Progenitor cell of endocrine pancreas (in vitro differentiated cells): ENCODE results near the gene TOP3A. TPM values are rescaled to one million over a fixed set of nuclear protein-coding genes. Genes with fewer than 3 reads are reported as not detected.

Experiments used
- DNase-seq: peaks from one replicate; pipeline ENCODE4 v3.0.0; 2021; ENCODE audit warnings: low spot score; ENCODE audit not compliant: unreplicated experiment
- H3K27ac Mint-ChIP-seq: 2 replicates; pipeline ENCODE4 v1.8.0; 2021; ENCODE audit warnings: mild to moderate bottlenecking, moderate library complexity, mixed read lengths
- H3K27me3 Mint-ChIP-seq: 2 replicates; pipeline ENCODE4 v1.8.0; 2021; ENCODE audit warnings: mixed read lengths
- H3K36me3 Mint-ChIP-seq: 2 replicates; pipeline ENCODE4 v1.8.0; 2022; ENCODE audit warnings: mixed read lengths; ENCODE audit not compliant: insufficient read depth
- H3K4me1 Mint-ChIP-seq: 2 replicates; pipeline ENCODE4 v1.8.0; 2021; ENCODE audit warnings: low read depth, mixed read lengths
- H3K4me3 Mint-ChIP-seq: 2 replicates; pipeline ENCODE4 v1.8.0; 2021; ENCODE audit warnings: low read depth, mild to moderate bottlenecking, moderate library complexity, mixed read lengths
- H3K9me3 Mint-ChIP-seq: 2 replicates; pipeline ENCODE4 v1.8.0; 2021; ENCODE audit warnings: low read depth, mixed read lengths
- microRNA-seq: library from miRNA; unstranded; fragments of <30 nt; microRNA quantifications from one replicate; pipeline ENCODE4 v1.1.0, GENCODE V29; 2020; ENCODE audit warnings: borderline number of aligned reads; ENCODE audit not compliant: unreplicated experiment
- total RNA-seq: library from RNA; stranded (reverse); gene quantifications from 2 replicates; pipeline ENCODE4 v1.2.1, GENCODE V29; 2021
- TF ChIP-seq, protein P1 (sequence below): fragments of 200-600 bp; sonication (generic); IDR thresholded peaks from one replicate; pipeline ENCODE4 v1.5.0; 2021; ENCODE audit warnings: antibody characterized with exemption, mild to moderate bottlenecking; ENCODE audit not compliant: unreplicated experiment

TOP3A gene
- total RNA-seq, 1 donor from 2014 or later = 60.4 TPM

DNA sequence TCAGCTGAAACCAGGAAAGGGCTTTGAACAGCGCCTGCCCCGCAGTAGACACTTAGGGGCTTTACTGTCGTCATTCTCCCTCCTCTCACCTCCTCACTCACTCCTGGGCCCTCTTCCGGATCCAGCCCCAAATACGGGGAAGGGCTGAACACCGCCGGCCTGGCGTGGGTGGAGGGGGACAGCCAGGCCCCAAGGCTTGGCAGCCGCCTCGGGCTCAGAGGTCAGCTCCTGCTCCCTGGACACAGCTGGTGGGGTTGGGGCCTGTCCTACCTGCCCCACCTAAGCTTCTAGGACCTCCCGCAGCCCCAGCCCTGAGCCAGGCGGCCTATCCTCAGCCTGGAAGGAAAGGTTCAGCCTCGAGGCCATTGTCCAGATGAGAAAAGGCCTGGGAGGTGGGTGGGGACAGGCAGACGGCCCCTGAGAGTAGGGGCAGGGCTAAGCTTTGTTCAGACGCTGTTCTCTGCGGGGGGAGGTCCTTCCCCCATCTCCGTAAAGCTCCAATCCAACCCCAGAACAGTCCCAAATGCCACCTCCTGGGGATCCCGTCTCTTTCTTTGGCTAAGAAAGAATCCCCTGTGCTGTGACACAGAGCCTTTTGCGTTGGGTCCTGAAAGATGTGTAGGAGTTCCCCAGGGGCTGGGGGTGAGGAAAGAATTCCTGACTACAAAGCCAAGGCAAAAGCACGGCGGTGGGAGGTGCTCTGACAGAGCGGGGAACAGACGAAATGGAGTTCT, 90.2 kb downstream of the TOP3A start:
- Mint-ChIP-seq H3K27me3 (no peaks in the 10 kb centered on the region), H3K4me1 (peaks cover 28% of the 10 kb centered on the region), H3K9me3 (no peaks in the 10 kb centered on the region), H3K36me3 (no peaks in the 10 kb centered on the region), H3K4me3 (peak overlapping the region; percentile 76), H3K27ac (peak overlapping the region; percentile 95)
- no peak for DNase-seq
- TF ChIP-seq, protein P1, sequence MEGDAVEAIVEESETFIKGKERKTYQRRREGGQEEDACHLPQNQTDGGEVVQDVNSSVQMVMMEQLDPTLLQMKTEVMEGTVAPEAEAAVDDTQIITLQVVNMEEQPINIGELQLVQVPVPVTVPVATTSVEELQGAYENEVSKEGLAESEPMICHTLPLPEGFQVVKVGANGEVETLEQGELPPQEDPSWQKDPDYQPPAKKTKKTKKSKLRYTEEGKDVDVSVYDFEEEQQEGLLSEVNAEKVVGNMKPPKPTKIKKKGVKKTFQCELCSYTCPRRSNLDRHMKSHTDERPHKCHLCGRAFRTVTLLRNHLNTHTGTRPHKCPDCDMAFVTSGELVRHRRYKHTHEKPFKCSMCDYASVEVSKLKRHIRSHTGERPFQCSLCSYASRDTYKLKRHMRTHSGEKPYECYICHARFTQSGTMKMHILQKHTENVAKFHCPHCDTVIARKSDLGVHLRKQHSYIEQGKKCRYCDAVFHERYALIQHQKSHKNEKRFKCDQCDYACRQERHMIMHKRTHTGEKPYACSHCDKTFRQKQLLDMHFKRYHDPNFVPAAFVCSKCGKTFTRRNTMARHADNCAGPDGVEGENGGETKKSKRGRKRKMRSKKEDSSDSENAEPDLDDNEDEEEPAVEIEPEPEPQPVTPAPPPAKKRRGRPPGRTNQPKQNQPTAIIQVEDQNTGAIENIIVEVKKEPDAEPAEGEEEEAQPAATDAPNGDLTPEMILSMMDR = no peak

DNA sequence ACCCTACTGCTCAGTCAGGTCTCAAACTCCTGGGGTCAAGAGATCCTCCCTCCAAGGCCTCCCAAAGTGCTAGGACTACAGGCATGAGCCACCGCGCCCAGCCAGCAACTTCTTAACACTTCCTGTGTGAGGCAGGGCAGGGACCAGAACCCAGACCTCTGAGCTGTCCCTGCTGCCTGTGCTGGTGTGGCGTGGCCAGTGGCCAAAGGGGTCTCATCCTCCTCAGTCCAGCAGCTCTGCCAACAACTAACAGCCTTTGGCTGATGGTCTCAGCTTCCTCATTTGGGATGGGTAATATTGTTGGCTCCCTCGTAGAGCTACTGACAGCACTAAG, 90.8 kb downstream of the TOP3A start:
- Mint-ChIP-seq H3K27me3 (no peaks in the 10 kb centered on the region), H3K4me3 (no peak overlapping the region), H3K27ac (peak overlapping the region; percentile 95), H3K4me1 (peaks cover 28% of the 10 kb centered on the region), H3K36me3 (no peaks in the 10 kb centered on the region), H3K9me3 (no peaks in the 10 kb centered on the region)
- TF ChIP-seq, protein P1 = no peak
- no peak for DNase-seq

Small RNA genes lying within 50 kb of the gene (microRNA-seq; reads per million reads assigned to microRNA genes)
- not detected for gene MIR6778

Other genes starting within 250 kb of the TOP3A start
- 42.9 and 49.3 TPM in 2 replicates for gene DRG2, start 227.0 kb downstream of the TOP3A start, total RNA-seq
- gene MYO15A, start 206.2 kb downstream of the TOP3A start, total RNA-seq = 3.3 and 3.9 TPM in 2 replicates
- gene ALKBH5, start 131.2 kb downstream of the TOP3A start, total RNA-seq = 78.1 and 78.4 TPM in 2 replicates
- 75.8 and 76.7 TPM in 2 replicates for gene LLGL1, start 89.4 kb downstream of the TOP3A start, total RNA-seq
- gene FLII, start 56.3 kb downstream of the TOP3A start, total RNA-seq = 256 and 260 TPM in 2 replicates
- gene MIEF2, start 54.3 kb downstream of the TOP3A start, total RNA-seq = 18.4 and 22.2 TPM in 2 replicates
- gene SMCR8, start 299 bp upstream of the TOP3A start, total RNA-seq = 16.6 and 17.7 TPM in 2 replicates
- gene SHMT1, start 48.6 kb upstream of the TOP3A start, total RNA-seq = 36.1 and 36.6 TPM in 2 replicates
- not detected in 2 replicates for gene EVPLL, start 62.8 kb upstream of the TOP3A start, total RNA-seq
- gene LGALS9C, start 161.8 kb upstream of the TOP3A start, total RNA-seq = not detected in 2 replicates